Heart left ventricle (tissue), 16 donors: ENCODE data around the gene ITGA11. TPM values are rescaled to one million over a fixed set of nuclear protein-coding genes. Genes with fewer than 3 reads are reported as not detected.

ENCODE experiments used
- ATAC-seq, 4 donors: fragments of 200-7000 bp; cut with Tn5 transposase; one replicate each; pipeline ENCODE4 v1.9.1; 2020 to 2022; ENCODE audit warnings: moderate library complexity in 4 of 4, mild to moderate bottlenecking in 3 of 4, moderate number of reproducible peaks in 1 of 4
- DNase-seq, 5 donors: peaks; one replicate each; pipeline ENCODE4 v3.0.0-alpha.2; 2020
- H3K27ac ChIP-seq, 12 donors: fragments of 200-600 bp; sonication (generic) in 4 of 12; one replicate each; pipeline versions ENCODE4 v1.5.0 to v1.8.0; 2016 to 2022; ENCODE audit warnings: mild to moderate bottlenecking in 2 of 12
- H3K27me3 ChIP-seq, 9 donors: fragments of 200-600 bp; sonication (generic) in 2 of 9; one replicate each; pipeline versions ENCODE4 v1.5.1 to v1.8.0; 2016 to 2022; ENCODE audit warnings: mild to moderate bottlenecking in 3 of 9
- H3K36me3 ChIP-seq, 9 donors: fragments of 200-600 bp; sonication (generic) in 2 of 9; one replicate each; pipeline versions ENCODE4 v1.5.0 to v1.8.0; 2018 to 2022; ENCODE audit warnings: mild to moderate bottlenecking in 2 of 9
- H3K4me1 ChIP-seq, 12 donors: fragments of 200-600 bp; sonication (generic) in 4 of 12; one replicate each; pipeline versions ENCODE4 v1.5.0 to v1.8.0; 2016 to 2022; ENCODE audit warnings: mild to moderate bottlenecking in 3 of 12
- H3K4me3 ChIP-seq, 12 donors: fragments of 200-600 bp; sonication (generic) in 4 of 12; one replicate each; pipeline versions ENCODE4 v1.5.0 to v1.8.0; 2017 to 2022; ENCODE audit warnings: mild to moderate bottlenecking in 9 of 12, moderate library complexity in 4 of 12
- H3K9me3 ChIP-seq, 12 donors: fragments of 200-600 bp; sonication (generic) in 4 of 12; one replicate each; pipeline versions ENCODE4 v1.5.0 to v1.8.0; 2016 to 2022; ENCODE audit warnings: mild to moderate bottlenecking in 1 of 12
- POLR2A ChIP-seq, 2 donors: fragments of 450-650 bp; IDR thresholded peaks; one replicate each; pipeline ENCODE4 v1.6.1; 2017; ENCODE audit warnings: antibody characterized with exemption in 2 of 2, mild to moderate bottlenecking in 2 of 2, moderate library complexity in 2 of 2
- WGBS, 4 donors: extraction: QIAGEN DNeasy Blood & Tissue Kit in 2 of 4; methylation state at CpG; one replicate each; pipeline versions ENCODE4 v1.1.5 to v1.1.7; 2013 to 2018; 5-methylcytosine and 5-hydroxymethylcytosine counted together
- intact Hi-C, 10 donors: fragments of 100-400 bp; cut with DNase I; formaldehyde crosslinking; loops; one replicate each; pipeline versions ENCODE4 v1.11.1 to v1.14.2; 2022
- polyA plus RNA-seq, 2 donors: library from polyadenylated mRNA; stranded (reverse); fragments of 200-250 nt; gene quantifications; one replicate each; pipeline ENCODE4 v1.2.3, GENCODE V29; 2013
- total RNA-seq, 9 donors: library from RNA; depleted of rRNA in 2 of 9; stranded (reverse); fragments of >200 nt in 2 of 9; fragmentation: NEBNext Ultra II Directional in 3 of 9; extraction: Animal tissue kit (Norgen Biotek cat#: 25700) in 3 of 9; gene quantifications; one replicate each; pipeline versions ENCODE4 v1.1.0 to v1.2.4, GENCODE V29; 2016 to 2023
- TF ChIP-seq, protein P1 (sequence below), 12 donors: fragments of 200-600 bp; sonication (generic) in 4 of 12; IDR thresholded peaks; one replicate each; pipeline versions ENCODE4 v1.5.0 to v1.8.0; 2018 to 2022; ENCODE audit warnings: antibody characterized with exemption in 12 of 12, mild to moderate bottlenecking in 5 of 12
- donor health status: ischemic (EF 13 %, LVEDD 7.1; RV severe dilation, severe dysfunction).
- donor health status: healthy with polysubstance abuse.
- donor health status: DM: no; HTN: yes; CAD: no.
- donor health status: DM: no; HTN: no; CAD: no.
- donor health status: ischemic (EF 25% LVEDD 6.9; RV normal size, moderate dysfunction).
- donor health status: ischemic (EF 25% LVEDD 5.7; RV mildly dilated, moderate dysfunction).
- donor health status: healthy.
- donor health status: DM: yes; HTN: yes; CAD: no.
- donor health status: ischemic (EF 35%, LVEDD 5.7; RV mildly dilated, moderate dysfunction).
- donor health status: nonischemic (EF 11% LVEDD 7.7; RV severe dilation, severe dysfunction).
- donor health status: DM: yes; HTN: yes; CAD: no.
- donor health status: PGD.
- donor health status: ischemic (EF 29% LVEDD 5.4; RV normal size, mild dysfunction).
- donor health status: nonischemic (EF 23%, LVEDD 6.1; RV moderate dilation, normal function).

The ITGA11 gene
- total and polyA plus RNA-seq, 11 donors = 2.1 to 35.5 (median 12.1) TPM

DNA sequence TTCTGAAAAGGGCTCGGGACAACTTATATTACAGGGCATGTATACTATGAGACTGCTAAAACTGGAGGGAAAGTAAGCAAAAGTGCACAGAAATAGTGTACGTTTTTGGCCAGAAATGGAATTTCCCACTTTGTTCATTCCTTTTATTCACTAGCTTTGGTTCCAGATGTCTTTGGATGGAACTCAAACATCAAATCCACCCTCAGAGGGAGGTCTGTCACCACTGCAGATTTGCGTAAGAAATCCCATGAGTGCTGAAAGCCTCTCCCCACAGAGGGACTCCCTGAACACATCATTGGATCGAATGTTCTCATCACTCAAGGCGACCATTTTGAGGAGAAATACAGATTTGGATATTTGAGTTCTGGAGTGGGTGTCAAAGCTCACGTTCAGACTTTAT, 82.8 kb downstream of the ITGA11 start:
- ATAC-seq = no peak
- Histone ChIP-seq H3K27me3 (no peaks in the 10 kb centered on the region), H3K27ac (no peak overlapping the region), H3K9me3 (no peaks in the 10 kb centered on the region), H3K36me3 (peaks cover 0 to 36% (median 0%) of the 10 kb centered on the region in 9 donors), H3K4me1 (peaks cover 0 to 32% (median 11%) of the 10 kb centered on the region in 12 donors), H3K4me3 (no peak overlapping the region)
- TF ChIP-seq, protein P1, sequence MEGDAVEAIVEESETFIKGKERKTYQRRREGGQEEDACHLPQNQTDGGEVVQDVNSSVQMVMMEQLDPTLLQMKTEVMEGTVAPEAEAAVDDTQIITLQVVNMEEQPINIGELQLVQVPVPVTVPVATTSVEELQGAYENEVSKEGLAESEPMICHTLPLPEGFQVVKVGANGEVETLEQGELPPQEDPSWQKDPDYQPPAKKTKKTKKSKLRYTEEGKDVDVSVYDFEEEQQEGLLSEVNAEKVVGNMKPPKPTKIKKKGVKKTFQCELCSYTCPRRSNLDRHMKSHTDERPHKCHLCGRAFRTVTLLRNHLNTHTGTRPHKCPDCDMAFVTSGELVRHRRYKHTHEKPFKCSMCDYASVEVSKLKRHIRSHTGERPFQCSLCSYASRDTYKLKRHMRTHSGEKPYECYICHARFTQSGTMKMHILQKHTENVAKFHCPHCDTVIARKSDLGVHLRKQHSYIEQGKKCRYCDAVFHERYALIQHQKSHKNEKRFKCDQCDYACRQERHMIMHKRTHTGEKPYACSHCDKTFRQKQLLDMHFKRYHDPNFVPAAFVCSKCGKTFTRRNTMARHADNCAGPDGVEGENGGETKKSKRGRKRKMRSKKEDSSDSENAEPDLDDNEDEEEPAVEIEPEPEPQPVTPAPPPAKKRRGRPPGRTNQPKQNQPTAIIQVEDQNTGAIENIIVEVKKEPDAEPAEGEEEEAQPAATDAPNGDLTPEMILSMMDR (IDR thresholded peaks at IDR 0.05) = no peak
- TF ChIP-seq POLR2A (IDR thresholded peaks at IDR 0.05) = no peak
- WGBS, 4 donors = 73 to 81% (median 78%) methylated on average over 6 of the region's 6 CpGs
- intact Hi-C loops = no loop called here
- no peak for DNase-seq

- 90 to 99% (median 91%) methylated on average over 8 to 9 of the region's 9 CpGs for WGBS, 4 donors
- H3K4me1 ChIP-seq = peaks cover 0 to 28% (median 10%) of the 10 kb centered on the region in 12 donors
Observed at GRCh38 chr15:68348606-68349005, 83.4 kb downstream of the ITGA11 start.

GRCh38 chr15:68348081-68348480, 83.9 kb downstream of the ITGA11 start:
- intact Hi-C loops = no loop called here
- peaks cover 0 to 36% (median 0%) of the 10 kb centered on the region in 9 donors for H3K36me3 ChIP-seq
- no peaks in the 10 kb centered on the region for H3K27me3 ChIP-seq
- H3K4me1 ChIP-seq = peaks cover 0 to 28% (median 8%) of the 10 kb centered on the region in 12 donors
- DNase-seq (peak in 1 of 5 donors; percentile 17), ATAC-seq (peak in 1 of 4 donors; percentile 32)
- 93 to 100% (median 96%) methylated on average over 5 to 6 of the region's 6 CpGs for WGBS, 4 donors
- TF ChIP-seq, protein P1 (IDR thresholded peaks at IDR 0.05) = no peak
- no peak for TF ChIP-seq POLR2A (IDR thresholded peaks at IDR 0.05)
- H3K9me3 ChIP-seq = no peaks in the 10 kb centered on the region
- H3K4me3 ChIP-seq = no peak overlapping the region
- H3K27ac ChIP-seq = no peak overlapping the region

More at GRCh38 chr15:68348606-68349005, 83.4 kb downstream of the ITGA11 start:
- ATAC-seq (no peak), DNase-seq (no peak)
- Histone ChIP-seq H3K27ac (no peak overlapping the region), H3K27me3 (no peaks in the 10 kb centered on the region), H3K4me3 (no peak overlapping the region), H3K9me3 (no peaks in the 10 kb centered on the region), H3K36me3 (peaks cover 0 to 36% (median 0%) of the 10 kb centered on the region in 9 donors)
- intact Hi-C loops = no loop called here
- TF ChIP-seq, protein P1 (IDR thresholded peaks at IDR 0.05) = no peak
- TF ChIP-seq POLR2A (IDR thresholded peaks at IDR 0.05) = no peak

GRCh38 chr15:68347392-68347791, 84.6 kb downstream of the ITGA11 start:
- ATAC-seq (peak in 2 of 4 donors; percentile 23 to 47), DNase-seq (peak in 1 of 5 donors; percentile 15)
- no peak overlapping the region for H3K27ac ChIP-seq
- WGBS, 4 donors = 47 to 64% (median 61%) methylated on average over 7 of the region's 7 CpGs
- peaks cover 2 to 28% (median 10%) of the 10 kb centered on the region in 12 donors for H3K4me1 ChIP-seq
- intact Hi-C loops = no loop called here
- no peaks in the 10 kb centered on the region for H3K27me3 ChIP-seq
- no peak overlapping the region for H3K4me3 ChIP-seq
- TF ChIP-seq, protein P1 (IDR thresholded peaks at IDR 0.05) = no peak
- TF ChIP-seq POLR2A (IDR thresholded peaks at IDR 0.05) = no peak
- peaks cover 0 to 36% (median 0%) of the 10 kb centered on the region in 9 donors for H3K36me3 ChIP-seq
- H3K9me3 ChIP-seq = no peaks in the 10 kb centered on the region
